A204.1 (cell line): Measurements from ENCODE around the gene GATA3.

Experiments
- FAIRE-seq: peaks from 2 replicates; lab custom pipeline; 2012; peaks lifted over from hg19 to GRCh38; lab: Jason Lieb, UNC

The GATA3 gene

GRCh38 chr10:8064436-8064835 is 9.9 kb downstream of the GATA3 start:
- FAIRE-seq: no peak

GRCh38 chr10:8065651-8066050 is 11.2 kb downstream of the GATA3 start:
- FAIRE-seq: no peak

GRCh38 chr10:8066124-8066523 is 11.6 kb downstream of the GATA3 start:
- FAIRE-seq: no peak

GRCh38 chr10:8066797-8067196 is 12.3 kb downstream of the GATA3 start:
- FAIRE-seq: no peak

- FAIRE-seq: no peak
These were observed 14.6 kb downstream of the GATA3 start for GRCh38 chr10:8069108-8069507.

- FAIRE-seq: no peak
These were observed 15.1 kb downstream of the GATA3 start for GRCh38 chr10:8069627-8070026.

GRCh38 chr10:8070440-8070839 is 16.0 kb downstream of the GATA3 start:
- FAIRE-seq: no peak

GRCh38 chr10:8071006-8071405 is 16.5 kb downstream of the GATA3 start:
- no peak for FAIRE-seq

GRCh38 chr10:8071666-8072065 is 17.2 kb downstream of the GATA3 start:
- FAIRE-seq: no peak

- FAIRE-seq: no peak
These were observed 17.7 kb downstream of the GATA3 start for GRCh38 chr10:8072211-8072610.

GRCh38 chr10:8073691-8074416 is 19.4 kb downstream of the GATA3 start:
- no peak for FAIRE-seq

GRCh38 chr10:8074881-8075280 is 20.4 kb downstream of the GATA3 start:
- no peak for FAIRE-seq

- no peak for FAIRE-seq
These were observed 21.1 kb downstream of the GATA3 start for GRCh38 chr10:8075282-8076260.

GRCh38 chr10:8076933-8077332 is 22.4 kb downstream of the GATA3 start:
- FAIRE-seq: no peak

GRCh38 chr10:8078027-8078426 is 23.5 kb downstream of the GATA3 start:
- FAIRE-seq: no peak

- no peak for FAIRE-seq
These were observed 24.6 kb downstream of the GATA3 start for GRCh38 chr10:8079126-8079525.

- FAIRE-seq: no peak
These were observed 30.3 kb downstream of the GATA3 start for GRCh38 chr10:8084799-8085198.

GRCh38 chr10:8085251-8085650 is 30.8 kb downstream of the GATA3 start:
- FAIRE-seq: no peak

- no peak for FAIRE-seq
These were observed 31.8 kb downstream of the GATA3 start for GRCh38 chr10:8086315-8086714.

GRCh38 chr10:8088504-8088903 is 34.0 kb downstream of the GATA3 start:
- FAIRE-seq: no peak

- FAIRE-seq: no peak
These were observed 37.9 kb downstream of the GATA3 start for GRCh38 chr10:8092428-8092827.

GRCh38 chr10:8095959-8096358 is 41.5 kb downstream of the GATA3 start:
- no peak for FAIRE-seq

- no peak for FAIRE-seq
These were observed 42.4 kb downstream of the GATA3 start for GRCh38 chr10:8096931-8097330.
